Nephron progenitor cell (in vitro differentiated cells): ENCODE data around the gene ZFR.
"Not testable (repeated sequence)": the region's sequence is repeated elsewhere in the genome, so short reads cannot be mapped to it uniquely, and the experiment has no call there.

ENCODE experiments used
- DNase-seq: peaks from one replicate; pipeline ENCODE4 v3.0.0; 2021
- H3K27ac Mint-ChIP-seq: 2 replicates; pipeline ENCODE4 v1.8.0; 2021; ENCODE audit warnings: mild to moderate bottlenecking, moderate library complexity, mixed read lengths
- H3K27me3 Mint-ChIP-seq: 2 replicates; pipeline ENCODE4 v1.8.0; 2021; ENCODE audit warnings: mild to moderate bottlenecking, low read depth, mixed read lengths; ENCODE audit not compliant: poor library complexity
- H3K36me3 Mint-ChIP-seq: 2 replicates; pipeline ENCODE4 v1.8.0; 2021; ENCODE audit warnings: low read depth, mixed read lengths
- H3K4me1 Mint-ChIP-seq: 2 replicates; pipeline ENCODE4 v1.8.0; 2021; ENCODE audit warnings: mixed read lengths
- H3K4me3 Mint-ChIP-seq: 2 replicates; pipeline ENCODE4 v1.8.0; 2021; ENCODE audit warnings: mild to moderate bottlenecking, moderate library complexity, mixed read lengths
- H3K9me3 Mint-ChIP-seq: 2 replicates; pipeline ENCODE4 v1.8.0; 2021; ENCODE audit warnings: mild to moderate bottlenecking, moderate library complexity, mixed read lengths
- TF ChIP-seq, protein P1 (sequence below): fragments of 200-600 bp; sonication (generic); IDR thresholded peaks from 2 replicates; pipeline ENCODE4 v1.5.0; 2021; ENCODE audit warnings: antibody characterized with exemption

The ZFR gene

DNA sequence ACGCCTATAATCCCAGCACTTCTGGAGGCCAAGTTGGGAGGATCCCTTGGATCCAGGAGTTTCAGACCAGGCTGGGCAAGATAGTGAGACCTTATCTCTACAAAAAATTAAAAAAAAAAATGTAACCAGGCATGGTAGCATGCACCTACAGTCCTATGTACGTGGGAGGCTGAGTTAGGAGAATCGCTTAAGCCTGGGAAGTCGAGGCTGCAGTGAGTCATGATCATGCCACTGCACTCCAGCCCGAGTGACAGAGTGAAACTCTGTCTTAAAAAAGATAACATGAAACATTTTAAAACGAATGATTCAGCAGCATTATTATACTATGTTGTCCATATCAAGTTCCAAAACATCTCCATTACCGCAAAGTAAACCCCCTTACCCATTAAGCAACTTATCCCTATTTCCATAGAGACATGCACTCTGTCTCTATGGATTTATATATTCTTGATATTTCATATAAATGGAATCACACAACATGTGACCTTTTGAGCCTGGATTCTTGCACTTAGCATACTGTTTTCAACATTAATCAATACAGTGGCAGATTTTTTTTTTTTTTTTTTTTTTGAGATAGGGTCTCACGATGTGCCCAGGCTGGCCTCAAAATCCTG lies 74.9 kb downstream of the ZFR start:
- peaks cover 42% of the 10 kb centered on the region for H3K4me1 Mint-ChIP-seq
- no peak overlapping the region for H3K4me3 Mint-ChIP-seq
- no peaks in the 10 kb centered on the region for H3K27me3 Mint-ChIP-seq
- DNase-seq = no peak
- peak overlapping the region; percentile 53 for H3K27ac Mint-ChIP-seq
- peaks cover 78% of the 10 kb centered on the region for H3K36me3 Mint-ChIP-seq
- no peaks in the 10 kb centered on the region for H3K9me3 Mint-ChIP-seq
- TF ChIP-seq, protein P1, sequence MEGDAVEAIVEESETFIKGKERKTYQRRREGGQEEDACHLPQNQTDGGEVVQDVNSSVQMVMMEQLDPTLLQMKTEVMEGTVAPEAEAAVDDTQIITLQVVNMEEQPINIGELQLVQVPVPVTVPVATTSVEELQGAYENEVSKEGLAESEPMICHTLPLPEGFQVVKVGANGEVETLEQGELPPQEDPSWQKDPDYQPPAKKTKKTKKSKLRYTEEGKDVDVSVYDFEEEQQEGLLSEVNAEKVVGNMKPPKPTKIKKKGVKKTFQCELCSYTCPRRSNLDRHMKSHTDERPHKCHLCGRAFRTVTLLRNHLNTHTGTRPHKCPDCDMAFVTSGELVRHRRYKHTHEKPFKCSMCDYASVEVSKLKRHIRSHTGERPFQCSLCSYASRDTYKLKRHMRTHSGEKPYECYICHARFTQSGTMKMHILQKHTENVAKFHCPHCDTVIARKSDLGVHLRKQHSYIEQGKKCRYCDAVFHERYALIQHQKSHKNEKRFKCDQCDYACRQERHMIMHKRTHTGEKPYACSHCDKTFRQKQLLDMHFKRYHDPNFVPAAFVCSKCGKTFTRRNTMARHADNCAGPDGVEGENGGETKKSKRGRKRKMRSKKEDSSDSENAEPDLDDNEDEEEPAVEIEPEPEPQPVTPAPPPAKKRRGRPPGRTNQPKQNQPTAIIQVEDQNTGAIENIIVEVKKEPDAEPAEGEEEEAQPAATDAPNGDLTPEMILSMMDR = no peak

DNA sequence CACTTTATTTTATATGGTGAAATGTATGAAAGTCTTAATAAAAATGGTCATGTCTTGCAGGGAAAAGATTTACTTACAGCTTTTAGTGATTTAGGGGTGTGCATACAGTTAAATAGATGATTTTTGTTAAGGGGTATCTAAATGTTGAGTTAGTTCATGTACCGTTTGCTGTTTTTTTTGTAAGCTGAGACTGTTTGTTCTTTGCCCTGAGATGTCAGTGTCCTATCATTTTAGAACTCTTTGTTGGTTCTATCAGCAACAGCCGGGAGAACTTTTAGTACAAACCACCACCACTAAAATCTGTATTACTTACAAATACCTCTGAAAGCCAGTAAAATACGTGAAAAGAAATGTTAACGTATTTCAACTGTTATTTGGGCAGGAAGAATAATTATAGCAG lies 75.5 kb downstream of the ZFR start:
- Mint-ChIP-seq H3K27ac (peak overlapping the region; percentile 53), H3K9me3 (no peaks in the 10 kb centered on the region), H3K27me3 (no peaks in the 10 kb centered on the region), H3K36me3 (peaks cover 77% of the 10 kb centered on the region), H3K4me1 (peaks cover 42% of the 10 kb centered on the region), H3K4me3 (no peak overlapping the region)
- TF ChIP-seq, protein P1 = no peak
- no peak for DNase-seq

DNA sequence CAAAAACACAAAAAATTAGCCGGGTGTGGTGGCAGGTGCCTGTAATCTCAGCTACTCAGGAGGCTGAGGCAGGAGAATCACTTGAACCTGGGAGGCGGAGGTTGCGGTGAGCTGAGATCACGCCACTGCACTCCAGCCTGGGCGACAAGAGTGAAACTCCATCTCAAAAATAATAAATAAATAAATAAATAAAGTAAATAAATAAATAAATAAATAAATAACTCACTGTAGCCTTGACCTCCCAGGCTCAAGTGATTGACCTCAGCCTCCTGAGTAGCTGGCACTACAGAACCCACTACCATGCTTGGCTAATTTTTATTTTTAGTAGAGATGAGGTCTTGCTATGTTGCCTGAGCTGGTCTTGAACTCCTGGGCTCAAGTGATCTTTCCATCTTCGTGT lies 77.3 kb downstream of the ZFR start:
- not testable (repeated sequence) for H3K4me3 Mint-ChIP-seq, H3K9me3 Mint-ChIP-seq, H3K27ac Mint-ChIP-seq, H3K27me3 Mint-ChIP-seq, DNase-seq
- Mint-ChIP-seq H3K4me1 (peaks cover 27% of the 10 kb centered on the region), H3K36me3 (peaks cover 73% of the 10 kb centered on the region)

DNA sequence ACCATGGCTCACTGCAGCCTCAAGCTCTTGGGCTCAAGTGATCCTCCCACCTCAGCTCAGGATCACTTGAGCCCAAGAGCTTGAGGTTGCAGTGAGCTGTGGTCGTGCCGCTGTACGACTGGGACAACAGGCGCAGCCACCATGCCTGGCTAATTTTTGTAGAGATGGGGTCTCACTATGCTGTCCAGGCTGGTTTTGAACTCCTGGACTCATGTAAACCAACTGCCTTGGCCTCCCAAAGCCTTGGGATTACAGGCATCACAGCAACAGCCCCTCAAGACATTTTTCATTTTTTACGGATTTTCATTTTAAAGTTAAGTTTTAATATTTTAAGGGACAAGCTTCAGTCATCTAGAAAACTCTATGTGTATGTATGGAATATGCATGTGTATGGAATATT lies 78.9 kb downstream of the ZFR start:
- Mint-ChIP-seq H3K27me3 (no peaks in the 10 kb centered on the region), H3K27ac (no peak overlapping the region), H3K4me3 (no peak overlapping the region), H3K4me1 (peaks cover 17% of the 10 kb centered on the region), H3K9me3 (no peaks in the 10 kb centered on the region), H3K36me3 (peaks cover 69% of the 10 kb centered on the region)
- TF ChIP-seq, protein P1 = no peak
- DNase-seq = no peak

DNA sequence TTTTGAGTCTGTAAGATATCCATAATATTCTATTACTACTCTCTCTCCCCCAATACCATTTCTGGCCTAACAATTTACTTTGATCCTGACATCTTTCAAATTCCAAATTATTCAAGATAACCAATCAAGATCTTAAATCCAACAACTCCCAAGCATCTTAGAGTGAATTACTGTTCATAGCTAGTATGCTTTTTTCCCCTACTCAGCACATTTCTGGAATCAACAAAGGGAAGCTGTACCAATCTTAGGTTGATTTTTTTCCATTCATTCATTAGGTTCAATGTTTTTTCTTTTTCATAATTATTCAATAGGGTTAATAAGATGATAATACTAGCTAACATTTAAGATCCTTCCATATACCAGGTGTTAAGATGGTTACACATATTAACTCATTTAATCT lies 81.5 kb downstream of the ZFR start:
- peaks cover 75% of the 10 kb centered on the region for H3K36me3 Mint-ChIP-seq
- TF ChIP-seq, protein P1 = no peak
- H3K27me3 Mint-ChIP-seq = no peaks in the 10 kb centered on the region
- no peaks in the 10 kb centered on the region for H3K9me3 Mint-ChIP-seq
- no peak for DNase-seq
- no peak overlapping the region for H3K4me3 Mint-ChIP-seq
- no peaks in the 10 kb centered on the region for H3K4me1 Mint-ChIP-seq
- H3K27ac Mint-ChIP-seq = peak overlapping the region; percentile 74

DNA sequence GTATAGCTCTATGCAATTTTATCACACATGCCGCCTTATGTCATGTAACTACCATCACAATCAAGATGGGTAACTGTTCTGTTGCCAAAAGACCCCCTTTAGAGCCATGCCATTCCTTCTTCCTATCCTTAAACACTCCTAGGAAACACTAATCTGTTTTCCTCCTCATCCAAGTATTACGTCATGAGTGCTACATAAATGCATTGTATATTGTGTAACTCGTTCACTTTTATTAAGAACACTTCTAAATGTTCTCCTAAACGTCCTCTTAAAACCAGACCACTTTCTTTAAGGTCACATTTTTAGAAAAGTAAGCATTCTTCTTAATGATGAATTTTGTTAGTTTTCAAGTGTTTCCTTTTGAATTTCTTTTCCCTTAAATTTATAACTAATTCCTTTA lies 82.0 kb downstream of the ZFR start:
- TF ChIP-seq, protein P1 = no peak
- H3K9me3 Mint-ChIP-seq = no peaks in the 10 kb centered on the region
- H3K4me3 Mint-ChIP-seq = no peak overlapping the region
- DNase-seq = no peak
- H3K27ac Mint-ChIP-seq = peak overlapping the region; percentile 52
- peaks cover 75% of the 10 kb centered on the region for H3K36me3 Mint-ChIP-seq
- H3K27me3 Mint-ChIP-seq = no peaks in the 10 kb centered on the region
- H3K4me1 Mint-ChIP-seq = no peaks in the 10 kb centered on the region
